GM12873 (cell line): ENCODE data around the gene SCN1A.

Experiments used
- TF ChIP-seq, protein P1 (sequence below): IDR thresholded peaks from 2 replicates; pipeline ENCODE4 v1.5.1; 2012; ENCODE audit warnings: low read depth, mild to moderate bottlenecking, moderate library complexity, low read length, control low read depth; ENCODE audit not compliant: insufficient read depth; ENCODE audit errors: missing control alignments

SCN1A gene

DNA sequence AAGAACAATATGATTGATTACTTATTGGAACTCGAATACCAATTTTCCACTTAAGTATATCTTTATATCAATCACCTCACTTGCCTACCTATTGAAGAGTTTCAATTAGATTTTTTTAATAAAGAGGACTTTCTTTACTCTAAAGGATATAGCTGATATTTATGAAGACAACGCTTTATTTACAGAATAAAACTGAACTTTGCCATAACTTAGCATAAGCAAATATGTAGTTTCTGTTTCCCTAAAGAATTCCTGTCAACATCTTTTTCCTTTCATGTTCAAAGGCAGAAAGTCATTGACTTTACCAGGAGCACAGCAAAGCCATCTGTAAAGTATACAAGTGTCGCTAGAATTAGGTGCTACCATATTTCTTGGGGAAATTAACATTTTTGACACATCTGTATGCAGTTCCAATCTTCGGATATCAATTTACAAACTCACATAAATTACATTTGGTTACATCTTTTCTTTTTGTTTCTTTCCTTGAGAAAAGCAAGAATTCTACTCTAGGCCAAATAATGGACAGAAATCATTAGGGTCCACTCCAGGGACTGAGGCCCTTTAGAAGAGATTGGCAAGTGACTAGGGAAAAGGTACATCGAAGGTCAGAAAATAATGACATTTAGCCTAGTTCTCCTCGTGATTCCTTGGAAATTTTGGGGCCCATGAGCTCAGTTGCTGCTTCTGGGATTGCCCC is 7.5 kb upstream of the SCN1A start:
- TF ChIP-seq, protein P1, sequence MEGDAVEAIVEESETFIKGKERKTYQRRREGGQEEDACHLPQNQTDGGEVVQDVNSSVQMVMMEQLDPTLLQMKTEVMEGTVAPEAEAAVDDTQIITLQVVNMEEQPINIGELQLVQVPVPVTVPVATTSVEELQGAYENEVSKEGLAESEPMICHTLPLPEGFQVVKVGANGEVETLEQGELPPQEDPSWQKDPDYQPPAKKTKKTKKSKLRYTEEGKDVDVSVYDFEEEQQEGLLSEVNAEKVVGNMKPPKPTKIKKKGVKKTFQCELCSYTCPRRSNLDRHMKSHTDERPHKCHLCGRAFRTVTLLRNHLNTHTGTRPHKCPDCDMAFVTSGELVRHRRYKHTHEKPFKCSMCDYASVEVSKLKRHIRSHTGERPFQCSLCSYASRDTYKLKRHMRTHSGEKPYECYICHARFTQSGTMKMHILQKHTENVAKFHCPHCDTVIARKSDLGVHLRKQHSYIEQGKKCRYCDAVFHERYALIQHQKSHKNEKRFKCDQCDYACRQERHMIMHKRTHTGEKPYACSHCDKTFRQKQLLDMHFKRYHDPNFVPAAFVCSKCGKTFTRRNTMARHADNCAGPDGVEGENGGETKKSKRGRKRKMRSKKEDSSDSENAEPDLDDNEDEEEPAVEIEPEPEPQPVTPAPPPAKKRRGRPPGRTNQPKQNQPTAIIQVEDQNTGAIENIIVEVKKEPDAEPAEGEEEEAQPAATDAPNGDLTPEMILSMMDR, result no peak

DNA sequence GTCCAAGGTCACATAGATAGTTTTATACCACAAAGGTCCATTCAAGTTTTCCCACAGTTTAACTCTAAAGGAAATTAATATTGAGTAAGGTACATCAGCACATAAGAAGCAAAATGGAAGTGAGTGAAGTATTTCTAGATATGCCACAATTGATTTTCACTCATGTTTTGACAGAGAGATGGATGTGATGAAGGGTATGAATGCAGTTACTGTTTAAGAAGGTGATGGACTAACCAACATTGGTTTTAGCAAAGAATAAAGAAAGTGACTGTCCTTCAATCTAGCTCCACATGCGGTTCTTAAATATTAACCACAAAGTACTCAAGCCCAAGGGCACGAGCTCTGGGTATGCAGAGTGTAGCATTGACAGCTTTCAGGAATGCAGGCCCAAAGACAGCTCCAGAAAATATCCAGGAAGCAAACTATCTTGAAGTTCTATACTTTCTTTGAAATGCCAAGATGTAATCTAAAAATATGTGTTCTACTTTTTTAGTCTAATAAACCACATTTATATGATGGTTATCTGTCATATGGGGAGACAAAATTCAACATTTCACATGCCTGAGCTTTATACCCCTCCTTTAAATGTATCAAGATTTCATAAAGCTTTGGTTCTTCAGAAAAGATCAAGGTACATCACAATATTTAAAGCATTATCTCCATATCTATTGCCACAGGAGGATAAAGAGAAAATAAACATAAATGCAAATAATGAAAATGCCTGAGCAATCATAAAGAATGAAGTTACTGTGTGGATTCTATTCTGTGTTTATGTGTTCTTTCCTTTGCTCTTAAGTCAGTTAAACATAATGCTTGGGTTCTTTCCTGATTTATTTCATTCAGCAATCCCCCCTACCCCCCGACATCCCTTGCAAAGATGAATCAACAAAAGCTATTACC is 6.7 kb upstream of the SCN1A start:
- TF ChIP-seq, protein P1, result no peak

DNA sequence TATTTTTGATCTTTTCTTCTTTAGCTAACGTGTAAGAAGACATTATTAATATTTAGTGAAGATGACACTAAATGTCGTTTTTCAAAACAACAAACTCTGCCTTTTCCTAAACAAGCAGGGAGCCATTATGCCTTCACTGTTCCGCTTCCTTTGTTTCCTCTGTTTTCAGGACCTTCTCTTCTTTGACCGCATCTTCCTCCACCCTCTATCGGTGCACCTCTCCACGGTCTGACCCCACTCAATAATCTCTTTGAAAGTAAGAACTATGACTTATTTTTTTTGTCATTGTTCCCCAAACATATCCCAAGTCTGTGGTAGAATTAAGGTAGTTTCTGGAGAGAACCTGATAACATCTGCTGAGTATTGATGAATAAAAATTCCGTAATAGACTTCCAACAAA is 5.8 kb upstream of the SCN1A start:
- TF ChIP-seq, protein P1, result no peak

DNA sequence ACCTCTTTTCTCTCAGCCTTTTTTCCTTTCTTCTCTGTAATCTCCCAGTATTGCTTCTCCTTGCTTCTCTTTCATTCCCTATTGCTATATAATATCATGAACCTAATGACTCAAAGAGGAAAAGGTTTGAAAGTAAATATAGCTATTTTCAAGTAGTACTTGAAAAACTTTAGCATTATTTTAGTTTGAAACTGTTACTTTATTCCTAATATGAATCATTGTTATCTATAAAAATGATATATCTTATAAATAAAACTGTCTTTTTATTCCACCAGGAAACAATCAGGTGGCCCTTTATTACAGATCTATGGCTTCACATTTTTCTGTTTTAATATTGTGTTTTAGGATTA is 311 bp upstream of the SCN1A start:
- TF ChIP-seq, protein P1, result no peak

DNA sequence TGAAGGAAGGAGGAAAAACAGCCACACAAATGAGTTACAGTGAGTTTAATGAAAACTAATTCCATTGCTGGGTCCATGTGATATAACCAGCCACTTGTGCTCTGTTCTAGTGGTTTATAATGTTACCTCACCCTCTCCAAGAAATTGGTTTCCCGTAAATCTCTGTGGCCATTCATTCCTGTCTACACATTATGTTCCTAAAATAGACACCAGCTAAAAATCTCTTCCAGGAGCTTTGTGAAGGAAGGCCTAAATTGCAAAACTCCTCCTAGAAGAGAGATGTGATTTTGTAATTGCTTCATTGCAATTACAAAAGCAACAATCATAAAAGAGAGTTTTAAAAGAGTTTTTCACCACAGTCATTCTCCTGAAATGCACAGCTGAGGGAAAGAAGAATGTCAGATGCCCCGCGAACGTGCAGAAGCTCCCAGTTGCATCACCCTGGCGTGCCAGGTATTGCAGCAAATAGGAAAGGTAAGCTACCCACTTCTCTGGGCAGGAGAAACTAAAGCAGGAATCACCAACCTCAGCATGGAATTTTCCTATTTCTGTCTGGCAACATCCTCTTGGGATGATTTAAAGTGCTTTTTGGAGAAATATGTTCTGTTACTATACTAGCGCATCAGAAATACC is 1.7 kb downstream of the SCN1A start:
- TF ChIP-seq, protein P1, result no peak

DNA sequence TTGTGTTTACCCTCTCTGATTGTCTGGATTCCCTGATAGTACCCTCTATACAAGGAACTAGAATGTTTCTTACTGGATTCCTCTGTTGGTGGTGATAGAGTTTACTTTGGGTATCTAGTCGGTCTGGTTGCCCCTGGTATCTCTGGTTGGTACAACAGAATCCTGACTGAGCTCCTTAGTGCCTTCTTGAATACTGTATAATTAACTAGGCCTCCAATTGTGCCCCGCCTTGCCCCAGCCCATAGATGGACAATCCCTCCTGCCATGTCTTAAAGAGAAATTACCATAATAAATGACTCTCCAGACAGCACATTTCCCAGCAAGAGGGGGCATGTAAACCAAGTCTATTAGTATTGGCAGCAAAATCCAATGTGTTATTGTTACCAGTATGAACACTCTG is 2.3 kb downstream of the SCN1A start:
- TF ChIP-seq, protein P1, result no peak

DNA sequence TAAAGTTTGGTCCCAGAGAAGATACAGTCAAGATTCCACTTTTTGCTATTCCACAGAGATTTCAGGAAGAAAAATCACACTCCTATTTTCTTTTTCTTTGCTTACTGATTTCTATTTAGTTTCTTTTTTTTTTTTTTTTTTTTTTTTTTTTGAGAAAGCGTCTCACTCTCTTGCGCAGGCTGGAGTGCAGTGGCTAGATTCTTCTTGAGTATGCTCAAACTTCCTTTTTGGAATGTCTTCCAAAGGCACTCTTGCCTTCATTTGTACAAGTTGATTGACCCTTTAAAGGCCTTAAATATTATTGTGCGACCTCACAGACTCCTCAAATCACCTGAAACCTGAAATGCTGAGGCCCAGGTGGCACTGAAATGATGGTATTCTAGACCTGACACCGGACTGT is 9.6 kb downstream of the SCN1A start:
- TF ChIP-seq, protein P1, result no peak
